GM20431 (cell line): Measurements from ENCODE around the gene TPX2.
"Not testable (repeated sequence)": the region's sequence is repeated elsewhere in the genome, so short reads cannot be mapped to it uniquely, and the experiment has no call there.

ENCODE experiments used
- in situ Hi-C: fragments of 300-500 bp; cut with MseI, MboI; formaldehyde crosslinking; loops from one replicate; pipeline ENCODE4 v1.15.0; 2020; ENCODE audit warnings: low sequenced_read_pairs; ENCODE audit not compliant: unreplicated experiment

The TPX2 gene

GRCh38 chr20:31718952-31719643 lies 20.0 kb upstream of the TPX2 start:
- in situ Hi-C loops, result loop anchor here (5.0 kb wide), 1 partner anchor 47 kb away; no protein-coding TSS in a partner anchor

- in situ Hi-C loops, result loop anchor here (5.0 to 10.0 kb wide), 2 partner anchors 48 to 65 kb away; no protein-coding TSS in a partner anchor
Observed at GRCh38 chr20:31719644-31720485, 19.2 kb upstream of the TPX2 start.

- in situ Hi-C loops, result loop anchor here (10.0 kb wide), 1 partner anchor 66 kb away; no protein-coding TSS in a partner anchor
Observed at GRCh38 chr20:31720486-31721407, 18.3 kb upstream of the TPX2 start.

GRCh38 chr20:31721408-31722256 lies 17.5 kb upstream of the TPX2 start:
- in situ Hi-C loops, result loop anchor here (10.0 kb wide), 1 partner anchor 67 kb away; no protein-coding TSS in a partner anchor

- in situ Hi-C loops, result loop anchor here (10.0 kb wide), 1 partner anchor 68 kb away; no protein-coding TSS in a partner anchor
Observed at GRCh38 chr20:31722257-31723068, 16.6 kb upstream of the TPX2 start, which contains the start of gene BCL2L1. Gene BCL2L1 (minus strand): TSS chr20:31722868. CDS start chr20:31722218, 650 bp downstream.

GRCh38 chr20:31723069-31723318 lies 16.1 kb upstream of the TPX2 start:
- in situ Hi-C loops, result loop anchor here (10.0 kb wide), 1 partner anchor 68 kb away; no protein-coding TSS in a partner anchor

GRCh38 chr20:31723319-31724078 lies 15.6 kb upstream of the TPX2 start:
- in situ Hi-C loops, result loop anchor here (10.0 kb wide), 1 partner anchor 69 kb away; no protein-coding TSS in a partner anchor

GRCh38 chr20:31731321-31731717 lies 7.8 kb upstream of the TPX2 start:
- in situ Hi-C loops, result no loop called here

- in situ Hi-C loops, result no loop called here
Observed at GRCh38 chr20:31739550-31739977, 474 bp downstream of the TPX2 start.

GRCh38 chr20:31740208-31740607 lies 1.1 kb downstream of the TPX2 start:
- in situ Hi-C loops, result no loop called here

GRCh38 chr20:31740656-31741323 lies 1.7 kb downstream of the TPX2 start:
- in situ Hi-C loops, result no loop called here

- in situ Hi-C loops, result no loop called here
Observed at GRCh38 chr20:31746068-31746878, 7.2 kb downstream of the TPX2 start.

- in situ Hi-C loops, result not testable (repeated sequence)
Observed at GRCh38 chr20:31747028-31747427, 7.9 kb downstream of the TPX2 start.

GRCh38 chr20:31747640-31748039 lies 8.6 kb downstream of the TPX2 start:
- in situ Hi-C loops, result no loop called here

GRCh38 chr20:31749223-31749622 lies 10.1 kb downstream of the TPX2 start:
- in situ Hi-C loops, result no loop called here

- in situ Hi-C loops, result no loop called here
Observed at GRCh38 chr20:31751126-31751525, 12.0 kb downstream of the TPX2 start.
